SJSA1 (cell line): ENCODE results near the gene MCC. TPM values are rescaled to one million over a fixed set of nuclear protein-coding genes. Genes with fewer than 3 reads are reported as not detected.

ENCODE experiments used
- DNase-seq, 2 experiments: peaks; one replicate each; pipeline ENCODE4 v3.0.0-alpha.2; 2015 to 2020; ENCODE audit warnings: low spot score in 2 of 2, low read depth in 1 of 2
- H3K27ac ChIP-seq: fragments of 250-450 bp; sonication (Bioruptor Pico); 2 replicates; pipeline ENCODE4 v1.5.1; 2020; ENCODE audit warnings: mild to moderate bottlenecking, moderate library complexity
- H3K27me3 ChIP-seq: fragments of 250-450 bp; sonication (Bioruptor Pico); replicated peaks from 2 replicates; pipeline ENCODE4 v1.5.1; 2020; ENCODE audit warnings: mild to moderate bottlenecking, moderate library complexity
- H3K36me3 ChIP-seq: fragments of 250-450 bp; sonication (Bioruptor Pico); 2 replicates; pipeline ENCODE4 v1.5.1; 2020; ENCODE audit warnings: mild to moderate bottlenecking
- H3K4me1 ChIP-seq: fragments of 250-450 bp; sonication (Bioruptor Pico); replicated peaks from 2 replicates; pipeline ENCODE4 v1.6.1; 2021; ENCODE audit warnings: mild to moderate bottlenecking
- H3K4me3 ChIP-seq: fragments of 250-450 bp; sonication (Bioruptor Pico); 2 replicates; pipeline ENCODE4 v1.5.1; 2020; ENCODE audit warnings: mild to moderate bottlenecking
- H3K9me3 ChIP-seq: fragments of 250-450 bp; sonication (Bioruptor Pico); replicated peaks from 2 replicates; pipeline ENCODE4 v1.5.1; 2020; ENCODE audit warnings: mild to moderate bottlenecking
- total RNA-seq: library from RNA; depleted of rRNA; stranded (reverse); fragments of >200 nt; shearing (Covaris generic); gene quantifications from 2 replicates; pipeline ENCODE4 v1.2.3, GENCODE V29; 2014

The MCC gene
- total RNA-seq, 1 experiment from 2014 or later = 31.3 TPM

DNA sequence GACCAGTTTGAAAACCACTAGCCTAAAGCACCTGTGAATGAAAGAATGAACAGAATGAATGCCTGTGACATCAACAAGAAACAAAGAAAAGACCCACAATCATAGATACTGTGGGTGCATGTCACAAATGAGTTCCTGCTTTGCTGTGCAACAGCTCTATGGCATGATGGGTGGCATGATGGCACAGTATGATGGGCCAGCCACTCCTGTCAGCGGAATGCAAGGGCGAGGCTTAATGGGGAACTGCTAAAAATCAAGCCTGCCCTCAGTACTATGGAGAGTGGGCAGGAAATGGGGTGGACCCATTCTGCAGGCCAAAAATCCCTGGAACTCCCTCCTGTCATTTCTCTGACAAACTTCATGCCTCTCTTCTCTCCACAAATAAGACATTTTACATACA lies 422.6 kb downstream of the MCC start:
- H3K36me3 ChIP-seq = peaks cover 20% of the 10 kb centered on the region; the same call in 1 of the 2 replicates
- H3K27ac ChIP-seq = no peak overlapping the region
- H3K27me3 ChIP-seq = no peaks in the 10 kb centered on the region
- no peak for DNase-seq
- H3K4me3 ChIP-seq = no peak overlapping the region
- peaks cover 44% of the 10 kb centered on the region for H3K4me1 ChIP-seq
- H3K9me3 ChIP-seq = no peaks in the 10 kb centered on the region

GRCh38 chr5:113064806-113065205 lies 423.4 kb downstream of the MCC start:
- H3K27ac ChIP-seq = no peak overlapping the region

GRCh38 chr5:113063927-113064326 lies 424.3 kb downstream of the MCC start:
- no peak overlapping the region for H3K27ac ChIP-seq
- H3K36me3 ChIP-seq = peaks cover 26% of the 10 kb centered on the region
- H3K4me1 ChIP-seq = peaks cover 50% of the 10 kb centered on the region

More at GRCh38 chr5:113064806-113065205, 423.4 kb downstream of the MCC start:
- Histone ChIP-seq H3K4me1 (peaks cover 51% of the 10 kb centered on the region), H3K9me3 (no peaks in the 10 kb centered on the region), H3K27me3 (no peaks in the 10 kb centered on the region), H3K36me3 (peaks cover 26% of the 10 kb centered on the region), H3K4me3 (no peak overlapping the region)
- no peak for DNase-seq

DNA sequence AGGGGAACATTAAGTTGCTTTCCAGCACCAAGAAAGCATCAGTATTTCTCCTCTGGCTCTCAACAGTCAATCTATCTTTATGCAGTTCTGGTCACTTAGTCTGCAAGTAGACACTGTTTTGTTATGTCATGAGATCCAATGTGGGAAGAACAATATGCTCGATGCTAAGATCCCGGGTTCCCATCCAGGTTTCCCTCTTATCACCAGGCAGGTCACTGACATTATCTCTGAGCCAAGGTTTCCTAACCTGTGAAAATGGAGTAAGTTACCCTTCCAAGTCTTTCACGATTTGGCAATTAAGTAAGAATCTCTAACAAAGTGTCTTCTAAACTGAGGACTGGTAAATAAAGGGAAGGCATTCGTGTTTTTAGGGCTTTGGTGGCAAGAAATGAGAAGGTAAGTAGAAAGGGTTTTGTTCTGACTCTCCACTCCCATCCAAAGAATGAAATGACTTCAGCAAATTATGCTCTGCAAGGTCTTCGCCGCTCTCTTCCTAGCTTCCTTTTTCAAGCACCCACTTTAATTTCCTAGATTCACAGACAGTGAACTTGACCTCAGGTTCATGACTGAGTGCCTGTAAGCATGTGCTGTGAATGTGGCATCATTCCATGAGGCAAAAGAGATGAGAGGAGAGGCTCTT lies 425.3 kb downstream of the MCC start:
- Histone ChIP-seq H3K4me1 (peaks cover 41% of the 10 kb centered on the region), H3K36me3 (peaks cover 24% of the 10 kb centered on the region), H3K27ac (no peak overlapping the region), H3K4me3 (no peak overlapping the region), H3K27me3 (no peaks in the 10 kb centered on the region), H3K9me3 (no peaks in the 10 kb centered on the region)
- no peak for DNase-seq

More at GRCh38 chr5:113063927-113064326, 424.3 kb downstream of the MCC start:
- Histone ChIP-seq H3K9me3 (no peaks in the 10 kb centered on the region), H3K27me3 (no peaks in the 10 kb centered on the region), H3K4me3 (no peak overlapping the region)
- no peak for DNase-seq

- DNase-seq = peak; percentile 38 to 65
- H3K36me3 ChIP-seq = peaks cover 24% of the 10 kb centered on the region
- no peak overlapping the region for H3K4me3 ChIP-seq
- H3K27ac ChIP-seq = peak overlapping the region; percentile 68
- H3K9me3 ChIP-seq = no peaks in the 10 kb centered on the region
- H3K27me3 ChIP-seq = no peaks in the 10 kb centered on the region
- peaks cover 32% of the 10 kb centered on the region for H3K4me1 ChIP-seq
Observed at GRCh38 chr5:113061846-113062780, 426.1 kb downstream of the MCC start.

DNA sequence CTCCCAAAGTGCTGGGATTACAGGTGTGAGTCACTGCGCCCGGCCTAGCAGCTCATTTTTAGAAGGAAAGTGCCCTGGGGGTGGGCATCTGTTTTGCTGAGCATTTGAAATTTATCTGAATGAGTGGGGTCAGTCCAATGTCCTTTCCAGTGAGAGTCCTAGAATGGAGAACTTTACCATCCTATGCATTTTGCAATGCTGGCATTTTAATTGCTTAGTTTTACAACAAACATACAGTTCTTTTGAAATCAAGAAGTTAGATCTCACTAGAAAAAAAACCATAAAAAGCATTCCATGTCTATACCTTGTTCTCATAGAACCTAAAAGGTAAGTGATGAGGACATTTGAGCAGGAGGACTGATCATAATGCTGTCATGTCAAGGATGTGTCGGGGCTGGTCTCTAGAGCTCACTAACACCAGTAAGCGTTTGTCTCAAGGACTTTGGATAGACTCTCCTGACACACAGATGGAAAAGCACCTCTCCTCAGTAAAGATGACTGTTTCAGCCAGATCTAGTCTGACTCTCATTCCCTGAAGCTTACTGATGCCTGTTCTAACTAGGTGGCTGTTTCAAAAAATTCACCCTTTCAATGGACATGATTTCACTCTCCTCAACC lies 427.7 kb downstream of the MCC start:
- peaks cover 24% of the 10 kb centered on the region for H3K36me3 ChIP-seq
- H3K27ac ChIP-seq = no peak overlapping the region
- H3K27me3 ChIP-seq = no peaks in the 10 kb centered on the region
- H3K4me1 ChIP-seq = peaks cover 31% of the 10 kb centered on the region
- H3K9me3 ChIP-seq = no peaks in the 10 kb centered on the region
- no peak for DNase-seq
- no peak overlapping the region for H3K4me3 ChIP-seq

GRCh38 chr5:113059232-113060040 lies 428.8 kb downstream of the MCC start:
- Histone ChIP-seq H3K9me3 (no peaks in the 10 kb centered on the region), H3K4me3 (no peak overlapping the region), H3K4me1 (peaks cover 31% of the 10 kb centered on the region), H3K36me3 (peaks cover 30% of the 10 kb centered on the region), H3K27me3 (no peaks in the 10 kb centered on the region), H3K27ac (no peak overlapping the region)
- DNase-seq = no peak

DNA sequence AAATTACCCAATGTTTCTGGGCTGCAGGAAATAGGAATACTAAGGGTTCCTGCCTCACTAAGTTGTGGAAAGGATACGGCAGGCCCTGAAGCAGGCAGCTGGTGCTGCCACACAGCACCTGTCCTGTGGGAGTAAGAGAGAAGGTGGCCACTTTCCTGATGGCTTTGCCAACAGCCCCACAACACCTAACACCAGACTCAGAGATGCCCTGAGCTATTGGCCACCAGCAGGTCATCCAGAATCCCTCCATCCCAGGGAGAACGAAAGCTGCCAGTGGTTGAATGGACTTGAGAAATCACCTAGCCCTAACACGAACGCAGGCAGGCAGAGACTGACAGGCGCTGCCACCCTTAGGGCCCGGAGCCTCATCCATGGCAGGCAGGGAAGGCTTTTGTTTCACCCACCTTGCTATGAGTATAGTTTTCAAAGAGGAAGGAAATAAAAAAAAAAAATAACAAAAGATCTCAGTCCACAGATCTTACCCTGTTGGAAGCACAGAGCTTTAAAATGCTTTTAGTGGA lies 429.5 kb downstream of the MCC start:
- Histone ChIP-seq H3K4me3 (no peak overlapping the region), H3K9me3 (no peaks in the 10 kb centered on the region), H3K27me3 (no peaks in the 10 kb centered on the region), H3K27ac (no peak overlapping the region), H3K36me3 (peaks cover 33% of the 10 kb centered on the region), H3K4me1 (peaks cover 31% of the 10 kb centered on the region)
- DNase-seq = no peak

DNA sequence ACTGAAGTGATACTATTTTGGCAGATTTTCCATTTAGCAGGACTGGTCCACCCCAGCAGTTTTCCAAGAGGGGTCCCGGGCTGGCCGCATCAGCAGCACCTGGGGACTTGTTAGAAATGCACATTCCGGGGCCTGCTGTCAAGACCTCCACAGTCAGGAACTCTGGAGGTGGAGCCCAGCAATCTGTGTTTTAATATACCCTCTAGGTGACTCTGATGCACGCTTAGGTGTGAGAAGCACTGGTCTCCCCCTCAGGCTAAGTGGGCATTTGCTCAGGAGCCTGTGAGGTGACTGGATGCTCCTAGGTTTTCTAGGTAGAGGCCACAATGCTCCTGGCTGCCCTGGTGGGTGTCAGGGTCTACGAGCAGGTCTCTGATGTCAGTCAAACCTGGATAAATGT lies 430.0 kb downstream of the MCC start:
- peaks cover 31% of the 10 kb centered on the region for H3K4me1 ChIP-seq
- peaks cover 33% of the 10 kb centered on the region for H3K36me3 ChIP-seq
- H3K4me3 ChIP-seq = no peak overlapping the region
- no peak overlapping the region for H3K27ac ChIP-seq
- H3K9me3 ChIP-seq = no peaks in the 10 kb centered on the region
- H3K27me3 ChIP-seq = no peaks in the 10 kb centered on the region
- no peak for DNase-seq

GRCh38 chr5:113057557-113057984 lies 430.7 kb downstream of the MCC start:
- Histone ChIP-seq H3K27me3 (no peaks in the 10 kb centered on the region), H3K27ac (no peak overlapping the region), H3K4me1 (peaks cover 26% of the 10 kb centered on the region), H3K4me3 (no peak overlapping the region), H3K36me3 (peaks cover 37% of the 10 kb centered on the region), H3K9me3 (no peaks in the 10 kb centered on the region)
- DNase-seq = no peak

DNA sequence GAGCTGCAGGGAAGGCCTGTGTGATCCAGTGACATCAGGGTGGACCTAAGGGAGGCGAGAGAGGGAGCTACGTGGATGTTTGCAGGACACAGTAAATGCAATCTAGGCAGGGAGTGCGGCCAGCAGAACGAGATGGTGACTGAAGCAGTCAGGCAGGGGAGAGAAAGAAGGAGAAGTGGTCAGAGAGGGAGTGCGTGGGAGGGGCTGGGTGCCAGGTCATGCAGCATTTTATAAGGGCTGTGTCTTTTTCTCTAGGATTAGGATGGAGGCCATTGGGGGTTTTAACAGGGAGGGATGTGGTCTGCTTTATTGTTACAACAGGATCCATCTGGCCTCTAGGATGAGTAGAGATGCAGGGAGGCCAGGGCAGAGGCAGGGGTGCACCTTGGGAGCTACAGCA lies 431.3 kb downstream of the MCC start:
- no peak for DNase-seq
- Histone ChIP-seq H3K27ac (no peak overlapping the region), H3K4me3 (no peak overlapping the region), H3K36me3 (peaks cover 39% of the 10 kb centered on the region), H3K27me3 (no peaks in the 10 kb centered on the region), H3K9me3 (no peaks in the 10 kb centered on the region), H3K4me1 (peaks cover 25% of the 10 kb centered on the region)

DNA sequence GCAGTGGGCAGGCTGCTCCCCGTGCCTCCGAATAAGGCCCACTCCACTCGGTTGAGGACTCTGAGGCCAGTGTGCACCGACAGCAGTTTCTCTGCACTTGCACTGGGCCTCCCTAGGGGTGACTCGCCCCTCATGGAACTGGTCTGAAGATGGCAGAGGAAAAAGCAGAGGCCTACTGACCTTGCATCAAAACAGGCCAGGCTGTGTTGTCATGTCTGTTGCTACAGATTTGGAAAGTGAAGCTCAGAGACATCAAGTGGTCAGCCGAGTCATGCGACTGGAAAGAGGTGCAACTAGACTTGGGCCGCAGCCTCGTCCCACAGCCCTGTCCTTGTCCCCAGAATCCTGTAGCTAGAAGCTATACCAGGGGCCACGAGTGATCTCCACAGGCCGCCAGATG lies 433.4 kb downstream of the MCC start:
- H3K36me3 ChIP-seq = peaks cover 33% of the 10 kb centered on the region
- peaks cover 26% of the 10 kb centered on the region for H3K4me1 ChIP-seq
- no peak for DNase-seq
- H3K27ac ChIP-seq = no peak overlapping the region
- H3K4me3 ChIP-seq = no peak overlapping the region
- H3K27me3 ChIP-seq = no peaks in the 10 kb centered on the region
- no peaks in the 10 kb centered on the region for H3K9me3 ChIP-seq

GRCh38 chr5:113053511-113053995 lies 434.7 kb downstream of the MCC start:
- no peak for DNase-seq
- Histone ChIP-seq H3K36me3 (peaks cover 34% of the 10 kb centered on the region), H3K4me1 (peaks cover 26% of the 10 kb centered on the region), H3K9me3 (no peaks in the 10 kb centered on the region), H3K27me3 (no peaks in the 10 kb centered on the region), H3K27ac (no peak overlapping the region), H3K4me3 (no peak overlapping the region)
